Right lobe of liver (tissue), 6 donors: ENCODE data around the gene ORAI1. TPM values are rescaled to one million over a fixed set of nuclear protein-coding genes. Genes with fewer than 3 reads are reported as not detected.
"Not testable (repeated sequence)": the region's sequence is repeated elsewhere in the genome, so short reads cannot be mapped to it uniquely, and the experiment has no call there.

ENCODE experiments used
- ATAC-seq, 4 donors: fragments of 200-7000 bp; cut with Tn5 transposase; one replicate each; pipeline ENCODE4 v1.9.1; 2020; ENCODE audit warnings: mild to moderate bottlenecking in 4 of 4, moderate library complexity in 4 of 4
- DNase-seq, 3 donors: peaks; one replicate each; pipeline ENCODE4 v3.0.0-alpha.2; 2020
- H3K27ac ChIP-seq, 3 donors: fragments of 200-600 bp; one replicate each; pipeline ENCODE4 v1.8.0; 2022
- H3K27me3 ChIP-seq, 2 donors: fragments of 200-600 bp; one replicate each; pipeline ENCODE4 v1.8.0; 2022
- H3K36me3 ChIP-seq, 4 donors: fragments of 200-600 bp; sonication (generic) in 1 of 4; one replicate each; pipeline versions ENCODE4 v1.5.1 to v1.8.0; 2017 to 2022; ENCODE audit warnings: control low read depth in 1 of 4
- H3K4me1 ChIP-seq, 4 donors: fragments of 200-600 bp; sonication (generic) in 1 of 4; one replicate each; pipeline versions ENCODE4 v1.5.1 to v1.8.0; 2017 to 2022; ENCODE audit warnings: control low read depth in 1 of 4
- H3K4me3 ChIP-seq, 3 donors: fragments of 200-600 bp; one replicate each; pipeline ENCODE4 v1.8.0; 2022
- H3K9me3 ChIP-seq, 4 donors: fragments of 200-600 bp; sonication (generic) in 1 of 4; one replicate each; pipeline versions ENCODE4 v1.5.1 to v1.8.0; 2017 to 2022; ENCODE audit warnings: control low read depth in 1 of 4
- CTCF ChIP-seq, 4 donors: fragments of 200-600 bp in 3 of 4; fragments of 450-650 bp in 1 of 4; IDR thresholded peaks; one replicate each; pipeline versions ENCODE4 v1.5.1 to v1.8.0; 2016 to 2022; ENCODE audit warnings: antibody characterized with exemption in 4 of 4, mild to moderate bottlenecking in 2 of 4
- POLR2A ChIP-seq: fragments of 450-650 bp; IDR thresholded peaks from one replicate; pipeline ENCODE4 v1.6.1; 2017; ENCODE audit warnings: antibody characterized with exemption, mild to moderate bottlenecking
- WGBS: methylation state at CpG from one replicate; pipeline ENCODE4 v1.1.6; 2018; ENCODE audit warnings: low coverage, low lambda C conversion rate; ENCODE audit not compliant: insufficient coverage; ENCODE audit errors: missing lambda C conversion rate; 5-methylcytosine and 5-hydroxymethylcytosine counted together
- intact Hi-C, 2 donors: fragments of 100-400 bp; cut with DNase I; formaldehyde crosslinking; loops; one replicate each; pipeline versions ENCODE4 v1.11.2 to v1.14.1; 2022
- total RNA-seq, 6 experiments: library from RNA; depleted of rRNA in 2 of 6; stranded (reverse); fragments of >200 nt in 2 of 6; fragmentation: NEBNext Ultra II Directional in 3 of 6; extraction: Animal tissue kit (Norgen Biotek cat#: 25700) in 3 of 6; gene quantifications; one replicate each; pipeline versions ENCODE4 v1.1.0 to v1.2.4, GENCODE V29; 2016 to 2023
- donor health status: DM: no; HTN: yes; CAD: no.
- donor health status: DM: no; HTN: no; CAD: no.
- donor health status: DM: no; HTN: no; CAD: no.
- donor health status: DM: no; HTN: yes; CAD: no.
- donor health status: DM: no; HTN: yes; CAD: no.

The ORAI1 gene
- total RNA-seq, 6 experiments from 2014 or later = 6.9 to 14.4 (median 9.0) TPM

- no peak overlapping the region for H3K27ac ChIP-seq
- no peaks in the 10 kb centered on the region for H3K36me3 ChIP-seq
- H3K4me3 ChIP-seq = no peak overlapping the region
- DNase-seq = no peak
- H3K4me1 ChIP-seq = no peaks in the 10 kb centered on the region
- no peak for ATAC-seq
- no peaks in the 10 kb centered on the region for H3K9me3 ChIP-seq
- 80% methylated on average over 7 of the region's 16 CpGs for WGBS
- no peaks in the 10 kb centered on the region for H3K27me3 ChIP-seq
- intact Hi-C loops = no loop called here
- TF ChIP-seq CTCF (IDR thresholded peaks at IDR 0.05) (no peak), POLR2A (no peak)
These were observed 26.6 kb downstream of the ORAI1 start for GRCh38 chr12:121652767-121653497.

- 82% methylated on average over 7 of the region's 18 CpGs for WGBS
- Histone ChIP-seq H3K4me1 (no peaks in the 10 kb centered on the region), H3K27ac (no peak overlapping the region), H3K4me3 (no peak overlapping the region), H3K9me3 (no peaks in the 10 kb centered on the region), H3K36me3 (no peaks in the 10 kb centered on the region), H3K27me3 (no peaks in the 10 kb centered on the region)
- TF ChIP-seq CTCF (IDR thresholded peaks at IDR 0.05) = no peak
- TF ChIP-seq POLR2A = no peak
- DNase-seq (no peak), ATAC-seq (no peak)
- intact Hi-C loops = no loop called here
These were observed 27.7 kb downstream of the ORAI1 start for GRCh38 chr12:121653999-121654398.

GRCh38 chr12:121656122-121656521 is 29.8 kb downstream of the ORAI1 start:
- ATAC-seq = no peak
- 86% methylated on average over 2 of the region's 2 CpGs for WGBS
- no peaks in the 10 kb centered on the region for H3K27me3 ChIP-seq
- no peak overlapping the region for H3K27ac ChIP-seq
- intact Hi-C loops = no loop called here
- no peaks in the 10 kb centered on the region for H3K9me3 ChIP-seq
- DNase-seq = no peak
- no peak for TF ChIP-seq CTCF (IDR thresholded peaks at IDR 0.05)
- no peak for TF ChIP-seq POLR2A
- H3K4me1 ChIP-seq = no peaks in the 10 kb centered on the region
- H3K36me3 ChIP-seq = no peaks in the 10 kb centered on the region
- H3K4me3 ChIP-seq = no peak overlapping the region

- intact Hi-C loops = no loop called here
- no peak for DNase-seq
- no peak overlapping the region for H3K27ac ChIP-seq
- TF ChIP-seq CTCF (IDR thresholded peaks at IDR 0.05) = no peak
- no peak for TF ChIP-seq POLR2A
- no peaks in the 10 kb centered on the region for H3K9me3 ChIP-seq
- H3K4me1 ChIP-seq = no peaks in the 10 kb centered on the region
- no peaks in the 10 kb centered on the region for H3K36me3 ChIP-seq
- no peak for ATAC-seq
- no peak overlapping the region for H3K4me3 ChIP-seq
- 90% methylated on average over 15 of the region's 18 CpGs for WGBS
- no peaks in the 10 kb centered on the region for H3K27me3 ChIP-seq
These were observed 31.1 kb downstream of the ORAI1 start for GRCh38 chr12:121657305-121658008.

GRCh38 chr12:121661353-121662105 is 35.2 kb downstream of the ORAI1 start:
- not testable (repeated sequence) for H3K27ac ChIP-seq, H3K9me3 ChIP-seq, H3K4me3 ChIP-seq, H3K4me1 ChIP-seq, H3K36me3 ChIP-seq, H3K27me3 ChIP-seq, DNase-seq, ATAC-seq
- intact Hi-C loops = loop anchor here in 1 of 2 donors (10.0 kb wide), 1 partner anchor 97 kb away; no protein-coding TSS in a partner anchor
- 81% methylated on average over 10 of the region's 11 CpGs for WGBS
